ENCODE measurements around the gene BEST1. TPM values are rescaled to one million over a fixed set of nuclear protein-coding genes. Genes with fewer than 3 reads are reported as not detected.

BEST1 gene
- total and polyA plus RNA-seq, 2 of the 13 experiments (the other 11 are each of a cell fraction or from before 2014, with no cell fraction given) = 0.09 to 0.65 TPM

DNA sequence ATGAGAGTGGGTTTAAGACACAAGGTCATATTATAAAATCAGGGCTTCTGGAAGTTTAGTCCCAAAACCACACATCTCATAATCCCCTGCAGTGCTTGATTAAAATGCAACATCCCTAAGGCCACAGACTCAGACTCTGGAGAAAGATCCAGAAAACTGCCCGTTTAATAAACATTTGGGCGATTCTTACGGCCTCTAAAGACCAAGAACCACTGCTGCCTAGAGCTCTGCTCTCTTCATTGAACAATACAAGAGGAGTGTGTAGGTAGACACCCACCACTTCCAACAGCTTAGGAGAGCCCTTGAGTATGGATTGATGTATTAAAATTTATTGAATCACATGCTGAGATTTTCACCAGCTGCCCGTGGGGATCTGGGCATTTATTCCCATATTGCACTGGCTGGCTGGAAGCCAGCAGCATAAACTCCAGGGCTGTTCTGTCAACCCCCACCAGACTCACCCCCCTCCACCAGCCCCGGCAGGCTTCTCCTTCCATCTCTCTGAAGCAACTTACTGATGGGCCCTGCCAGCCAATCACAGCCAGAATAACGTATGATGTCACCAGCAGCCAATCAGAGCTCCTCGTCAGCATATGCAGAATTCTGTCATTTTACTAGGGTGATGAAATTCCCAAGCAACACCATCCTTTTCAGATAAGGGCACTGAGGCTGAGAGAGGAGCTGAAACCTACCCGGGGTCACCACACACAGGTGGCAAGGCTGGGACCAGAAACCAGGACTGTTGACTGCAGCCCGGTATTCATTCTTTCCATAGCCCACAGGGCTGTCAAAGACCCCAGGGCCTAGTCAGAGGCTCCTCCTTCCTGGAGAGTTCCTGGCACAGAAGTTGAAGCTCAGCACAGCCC lies 749 bp upstream of the BEST1 start:
- Histone ChIP-seq H3K4me2 (ENCODE audit: low read depth, low read length) (peak overlapping the region; percentile 69), H3K4me1 (ENCODE audit: insufficient read depth, low read length) (peaks cover 28% of the 10 kb centered on the region), H3K27ac (ENCODE audit: extremely low read length, insufficient read depth, low read length) (no peak overlapping the region), H3K79me2 (ENCODE audit: insufficient read depth, low read length) (no peaks in the 10 kb centered on the region), H3K9me3 (ENCODE audit: low read length) (no peaks in the 10 kb centered on the region), H3K9ac (ENCODE audit: insufficient read depth, low read depth, low read length) (peak overlapping the region; percentile 64; the same call in 1 of the 2 replicates), H3K27me3 (ENCODE audit: control insufficient read depth in 1 of 2, insufficient read depth in 2 of 2, low read length in 2 of 2) (peaks cover 1 to 16% of the 10 kb centered on the region in 2 experiments; a peak in 3 of 5 replicates), H3K4me3 (replicated peaks in 1 of 3; ENCODE audit: insufficient read depth in 1 of 3, low read depth in 2 of 3, low read length in 3 of 3) (peak overlapping the region in 1 of 3 experiments; percentile 40; a peak in 1 of 6 replicates), H3K36me3 (replicated peaks in 1 of 2; ENCODE audit: control insufficient read depth in 1 of 2, insufficient read depth in 2 of 2, low read length in 2 of 2) (no peaks in the 10 kb centered on the region), H4K20me1 (ENCODE audit: insufficient read depth, low read length) (no peaks in the 10 kb centered on the region), H2AFZ (ENCODE audit: low read length) (no peak overlapping the region)
- no TSS peak for BruUV-seq (replicated peaks)
- ATAC-seq (peak; percentile 47), FAIRE-seq (no peak), DNase-seq (ENCODE audit: low spot score) (peak; percentile 54)
- 16% methylated on average over 9 of the region's 9 CpGs for WGBS (ENCODE audit: low lambda C conversion rate)
- in situ Hi-C loops (cut with HindIII; ENCODE audit: extremely low pct_ligation_motif_present, low pct_unique_long_range_greater_than_20kb) = loop anchor here (5.0 kb wide), 2 partner anchors 52 to 108 kb away; no protein-coding TSS in a partner anchor
- ChIA-PET POLR2A (interaction anchor here (0.7 to 10.3 kb wide), 30 partner anchors 11 to 202 kb away, joined by 3 to 138 read pairs (median 5); partner anchors contain the start of genes FEN1, FTH1 and TMEM258), CTCF (ENCODE audit: low intra/inter-chr PET ratio, low total read pairs) (interaction anchor here (2.1 to 4.9 kb wide), 2 partner anchors 51 to 105 kb away, joined by 6 to 124 read pairs; no protein-coding TSS in a partner anchor)
- intact Hi-C loops (cut with micrococcal nuclease; ENCODE audit: unreplicated experiment) = loop anchor here (5.0 kb wide), 1 partner anchor 158 kb away; no protein-coding TSS in a partner anchor
- TF ChIP-seq U2AF2 (IDR thresholded peaks at IDR 0.05; ENCODE audit: low read depth, low read length) (no peak), ZNF644 (CRISPR knock-in tag; IDR thresholded peaks at IDR 0.05; ENCODE audit: low read depth) (no peak), HIVEP1 (CRISPR knock-in tag; IDR thresholded peaks at IDR 0.05) (no peak), LBX2 (CRISPR knock-in tag; IDR thresholded peaks at IDR 0.05; ENCODE audit: borderline replicate concordance) (no peak), ZNF879 (CRISPR knock-in tag; IDR thresholded peaks at IDR 0.05) (no peak), NFYB (CRISPR knock-in tag; IDR thresholded peaks at IDR 0.05) (peak; percentile 64), USF2 (IDR thresholded peaks at IDR 0.05; ENCODE audit: low read depth, low read length) (no peak), USF2 (CRISPR knock-in tag; IDR thresholded peaks at IDR 0.05; ENCODE audit: borderline replicate concordance) (no peak), DPF2 (CRISPR knock-in tag; IDR thresholded peaks at IDR 0.05; ENCODE audit: borderline replicate concordance, low read depth) (no peak), KLF16 (CRISPR knock-in tag; IDR thresholded peaks at IDR 0.05) (peak in 1 of 2 experiments; percentile 56; a peak in 1 of 4 replicates), ZFAT (CRISPR knock-in tag; conservative IDR thresholded peaks at IDR 0.05) (no peak), ZNF496 (CRISPR knock-in tag; IDR thresholded peaks at IDR 0.05; ENCODE audit: insufficient replicate concordance) (no peak), CAMTA2 (CRISPR knock-in tag; IDR thresholded peaks at IDR 0.05; ENCODE audit: borderline replicate concordance) (no peak)
- TF ChIP-seq, protein P1, sequence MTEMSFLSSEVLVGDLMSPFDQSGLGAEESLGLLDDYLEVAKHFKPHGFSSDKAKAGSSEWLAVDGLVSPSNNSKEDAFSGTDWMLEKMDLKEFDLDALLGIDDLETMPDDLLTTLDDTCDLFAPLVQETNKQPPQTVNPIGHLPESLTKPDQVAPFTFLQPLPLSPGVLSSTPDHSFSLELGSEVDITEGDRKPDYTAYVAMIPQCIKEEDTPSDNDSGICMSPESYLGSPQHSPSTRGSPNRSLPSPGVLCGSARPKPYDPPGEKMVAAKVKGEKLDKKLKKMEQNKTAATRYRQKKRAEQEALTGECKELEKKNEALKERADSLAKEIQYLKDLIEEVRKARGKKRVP (CRISPR knock-in tag; IDR thresholded peaks at IDR 0.05) = peak in 1 of 2 experiments; percentile 99; a peak in 2 of 4 replicates
- TF ChIP-seq, protein P2, sequence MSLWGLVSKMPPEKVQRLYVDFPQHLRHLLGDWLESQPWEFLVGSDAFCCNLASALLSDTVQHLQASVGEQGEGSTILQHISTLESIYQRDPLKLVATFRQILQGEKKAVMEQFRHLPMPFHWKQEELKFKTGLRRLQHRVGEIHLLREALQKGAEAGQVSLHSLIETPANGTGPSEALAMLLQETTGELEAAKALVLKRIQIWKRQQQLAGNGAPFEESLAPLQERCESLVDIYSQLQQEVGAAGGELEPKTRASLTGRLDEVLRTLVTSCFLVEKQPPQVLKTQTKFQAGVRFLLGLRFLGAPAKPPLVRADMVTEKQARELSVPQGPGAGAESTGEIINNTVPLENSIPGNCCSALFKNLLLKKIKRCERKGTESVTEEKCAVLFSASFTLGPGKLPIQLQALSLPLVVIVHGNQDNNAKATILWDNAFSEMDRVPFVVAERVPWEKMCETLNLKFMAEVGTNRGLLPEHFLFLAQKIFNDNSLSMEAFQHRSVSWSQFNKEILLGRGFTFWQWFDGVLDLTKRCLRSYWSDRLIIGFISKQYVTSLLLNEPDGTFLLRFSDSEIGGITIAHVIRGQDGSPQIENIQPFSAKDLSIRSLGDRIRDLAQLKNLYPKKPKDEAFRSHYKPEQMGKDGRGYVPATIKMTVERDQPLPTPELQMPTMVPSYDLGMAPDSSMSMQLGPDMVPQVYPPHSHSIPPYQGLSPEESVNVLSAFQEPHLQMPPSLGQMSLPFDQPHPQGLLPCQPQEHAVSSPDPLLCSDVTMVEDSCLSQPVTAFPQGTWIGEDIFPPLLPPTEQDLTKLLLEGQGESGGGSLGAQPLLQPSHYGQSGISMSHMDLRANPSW (CRISPR knock-in tag; IDR thresholded peaks at IDR 0.05; ENCODE audit: borderline replicate concordance) = no peak
